Kidney epithelial cell (primary cell): ENCODE measurements around the gene KRTAP1-1. TPM values are rescaled to one million over a fixed set of nuclear protein-coding genes. Genes with fewer than 3 reads are reported as not detected.
"Not testable (repeated sequence)": the region's sequence is repeated elsewhere in the genome, so short reads cannot be mapped to it uniquely, and the experiment has no call there.

ENCODE experiments used
- DNase-seq: peaks from one replicate; pipeline ENCODE4 v3.0.0-alpha.2; 2010; ENCODE audit warnings: low read depth
- H3K27me3 ChIP-seq: 2 replicates; pipeline ENCODE4 v1.6.0; 2011; ENCODE audit warnings: low read length; ENCODE audit not compliant: control insufficient read depth, insufficient read depth
- H3K36me3 ChIP-seq: 2 replicates; pipeline ENCODE4 v1.5.1; 2011; ENCODE audit warnings: low read length; ENCODE audit not compliant: control insufficient read depth, insufficient read depth
- H3K4me3 ChIP-seq: 2 replicates; pipeline ENCODE4 v1.5.1; 2011; ENCODE audit warnings: low read depth, mild to moderate bottlenecking, control low read depth, low read length
- total RNA-seq: library from RNA; depleted of rRNA; stranded (reverse); fragments of >200 nt; gene quantifications from 2 replicates; pipeline ENCODE4 v1.2.3, GENCODE V29; 2015
- TF ChIP-seq, protein P1 (sequence below): IDR thresholded peaks from 2 replicates; pipeline ENCODE4 v1.5.1; 2011; ENCODE audit warnings: mild to moderate bottlenecking, moderate library complexity, low read length, control low read depth, inconsistent platforms; ENCODE audit not compliant: insufficient read depth, poor library complexity, severe bottlenecking

Gene KRTAP1-1
- total RNA-seq, 1 donor from 2014 or later = not detected

DNA sequence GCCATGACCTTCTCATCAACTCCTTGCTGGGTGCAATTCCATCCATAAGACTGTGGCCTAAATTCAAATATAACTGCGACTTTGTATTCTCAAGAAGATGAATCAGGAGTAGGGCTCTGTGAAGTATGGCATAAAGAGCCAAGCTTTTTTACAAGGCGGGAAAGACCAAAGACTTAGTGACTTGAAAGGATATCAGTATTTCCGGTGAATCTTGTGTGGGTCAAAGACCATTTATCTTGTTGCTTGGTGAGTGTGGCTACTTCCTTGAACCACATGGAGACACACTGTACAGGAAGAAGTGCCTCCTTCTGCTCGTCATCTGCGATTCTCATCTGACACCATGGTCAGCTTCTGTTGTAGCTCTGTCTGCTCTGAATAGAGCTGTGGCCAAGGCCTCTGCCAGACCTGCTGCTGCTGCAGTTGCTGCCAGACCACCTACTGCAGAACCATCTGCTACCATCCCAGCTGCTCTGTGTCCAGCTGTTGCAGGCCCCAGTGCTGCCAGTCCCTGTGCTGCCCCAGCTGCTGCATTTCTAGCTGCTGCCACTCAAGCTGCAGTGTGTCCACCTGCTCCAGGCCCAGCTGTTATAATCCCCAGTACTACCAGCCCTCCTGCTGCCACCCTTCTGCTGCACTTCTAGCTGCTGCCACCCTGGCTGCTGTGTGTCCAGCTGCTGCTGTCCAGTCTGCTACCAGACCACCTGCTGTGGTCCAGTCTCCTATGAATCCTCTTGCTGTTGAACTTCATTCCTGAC, 30.5 kb upstream of the KRTAP1-1 start:
- H3K4me3 ChIP-seq = no peak overlapping the region
- no peak for DNase-seq
- H3K27me3 ChIP-seq = no peaks in the 10 kb centered on the region
- TF ChIP-seq, protein P1, sequence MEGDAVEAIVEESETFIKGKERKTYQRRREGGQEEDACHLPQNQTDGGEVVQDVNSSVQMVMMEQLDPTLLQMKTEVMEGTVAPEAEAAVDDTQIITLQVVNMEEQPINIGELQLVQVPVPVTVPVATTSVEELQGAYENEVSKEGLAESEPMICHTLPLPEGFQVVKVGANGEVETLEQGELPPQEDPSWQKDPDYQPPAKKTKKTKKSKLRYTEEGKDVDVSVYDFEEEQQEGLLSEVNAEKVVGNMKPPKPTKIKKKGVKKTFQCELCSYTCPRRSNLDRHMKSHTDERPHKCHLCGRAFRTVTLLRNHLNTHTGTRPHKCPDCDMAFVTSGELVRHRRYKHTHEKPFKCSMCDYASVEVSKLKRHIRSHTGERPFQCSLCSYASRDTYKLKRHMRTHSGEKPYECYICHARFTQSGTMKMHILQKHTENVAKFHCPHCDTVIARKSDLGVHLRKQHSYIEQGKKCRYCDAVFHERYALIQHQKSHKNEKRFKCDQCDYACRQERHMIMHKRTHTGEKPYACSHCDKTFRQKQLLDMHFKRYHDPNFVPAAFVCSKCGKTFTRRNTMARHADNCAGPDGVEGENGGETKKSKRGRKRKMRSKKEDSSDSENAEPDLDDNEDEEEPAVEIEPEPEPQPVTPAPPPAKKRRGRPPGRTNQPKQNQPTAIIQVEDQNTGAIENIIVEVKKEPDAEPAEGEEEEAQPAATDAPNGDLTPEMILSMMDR = no peak
- no peaks in the 10 kb centered on the region for H3K36me3 ChIP-seq

DNA sequence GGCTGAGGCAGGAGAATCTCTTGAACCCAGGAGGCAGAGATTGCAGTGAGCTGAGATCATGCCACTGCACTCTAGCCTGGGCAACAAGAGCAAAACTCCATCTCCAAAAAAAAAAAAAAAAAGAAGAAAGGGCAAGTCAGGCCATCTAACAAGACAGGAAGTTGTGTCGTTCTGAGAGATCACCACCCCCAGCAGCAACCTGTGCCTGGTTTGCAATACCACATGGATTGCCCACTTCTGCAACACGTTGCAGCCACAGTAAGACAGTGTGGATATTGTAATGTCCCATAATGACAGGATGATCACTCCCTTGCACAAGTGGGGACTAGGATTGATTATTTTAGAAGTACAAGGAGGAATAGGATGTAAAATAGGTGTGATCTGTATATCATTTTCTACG, 27.8 kb upstream of the KRTAP1-1 start:
- no peak for DNase-seq
- TF ChIP-seq, protein P1 = no peak
- H3K36me3 ChIP-seq = no peaks in the 10 kb centered on the region

DNA sequence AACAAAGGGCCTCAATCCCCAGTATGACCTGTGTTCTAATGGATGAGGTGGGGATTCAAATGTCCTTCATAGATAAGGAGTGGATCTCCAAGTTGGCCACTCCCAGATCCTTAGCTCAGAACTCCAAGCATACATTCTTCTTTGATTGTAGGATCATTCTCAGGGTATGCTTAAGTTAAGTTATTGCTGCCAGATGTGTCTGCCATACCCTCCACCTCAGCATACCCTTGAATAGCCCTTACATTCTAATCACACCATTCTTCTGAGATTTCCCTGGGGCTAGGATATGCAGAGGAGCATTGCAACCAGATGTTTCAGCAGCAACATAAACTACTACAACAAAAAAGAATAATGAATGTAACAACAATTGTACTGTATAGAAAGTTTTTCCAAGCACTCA, 26.0 kb upstream of the KRTAP1-1 start:
- Histone ChIP-seq H3K36me3 (no peaks in the 10 kb centered on the region), H3K4me3 (no peak overlapping the region), H3K27me3 (no peaks in the 10 kb centered on the region)
- no peak for DNase-seq
- TF ChIP-seq, protein P1 = no peak

More for the DNA sequence above, 27.8 kb upstream of the KRTAP1-1 start:
- Histone ChIP-seq H3K27me3 (no peaks in the 10 kb centered on the region), H3K4me3 (no peak overlapping the region)

DNA sequence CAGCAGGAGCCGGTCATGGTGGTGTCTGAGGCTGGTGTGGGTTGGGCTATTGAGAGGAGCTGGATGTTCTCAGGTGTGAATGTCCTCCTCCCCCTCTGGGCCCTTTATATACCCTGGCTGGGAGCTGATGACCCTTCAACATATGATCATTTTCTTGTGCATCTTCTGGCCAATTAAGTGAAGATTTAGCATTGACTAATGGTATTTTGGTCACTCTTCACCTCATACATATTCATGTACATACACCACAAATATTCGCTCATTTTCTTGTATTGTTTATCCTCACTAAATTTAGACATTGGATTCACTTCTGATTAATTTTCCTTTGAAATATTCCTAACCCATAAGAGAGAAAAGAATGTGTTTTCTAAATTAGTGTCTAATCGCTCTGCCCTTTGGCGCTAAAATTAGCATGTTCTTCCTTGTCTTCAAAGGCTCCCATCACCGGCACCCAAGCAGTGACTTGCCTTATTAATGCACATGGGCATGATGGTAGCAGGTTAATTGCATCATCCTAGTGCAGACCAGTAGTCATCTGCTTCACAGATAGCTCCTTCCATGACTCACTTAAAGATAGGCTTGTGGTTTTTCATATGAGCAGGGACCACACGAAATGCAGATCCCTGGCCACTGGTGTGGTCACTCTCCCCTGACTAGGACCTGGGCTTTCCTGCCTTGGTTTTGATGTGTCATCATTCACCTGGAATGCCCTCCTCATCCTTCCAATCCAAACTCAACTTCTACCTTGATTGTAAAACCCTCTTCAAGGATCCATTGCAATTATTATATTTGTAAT, 24.8 kb upstream of the KRTAP1-1 start, which contains the start of gene KRTAP2-4:
KRTAP2-4 (minus strand) TSS at position 51 of the 796 bp plus-strand sequence; CDS start at position 17, 34 bp downstream.
- peak; percentile 87 for DNase-seq
- no peaks in the 10 kb centered on the region for H3K36me3 ChIP-seq
- H3K27me3 ChIP-seq = no peaks in the 10 kb centered on the region
- TF ChIP-seq, protein P1 = no peak
- H3K4me3 ChIP-seq = no peak within 1 kb of the TSS

DNA sequence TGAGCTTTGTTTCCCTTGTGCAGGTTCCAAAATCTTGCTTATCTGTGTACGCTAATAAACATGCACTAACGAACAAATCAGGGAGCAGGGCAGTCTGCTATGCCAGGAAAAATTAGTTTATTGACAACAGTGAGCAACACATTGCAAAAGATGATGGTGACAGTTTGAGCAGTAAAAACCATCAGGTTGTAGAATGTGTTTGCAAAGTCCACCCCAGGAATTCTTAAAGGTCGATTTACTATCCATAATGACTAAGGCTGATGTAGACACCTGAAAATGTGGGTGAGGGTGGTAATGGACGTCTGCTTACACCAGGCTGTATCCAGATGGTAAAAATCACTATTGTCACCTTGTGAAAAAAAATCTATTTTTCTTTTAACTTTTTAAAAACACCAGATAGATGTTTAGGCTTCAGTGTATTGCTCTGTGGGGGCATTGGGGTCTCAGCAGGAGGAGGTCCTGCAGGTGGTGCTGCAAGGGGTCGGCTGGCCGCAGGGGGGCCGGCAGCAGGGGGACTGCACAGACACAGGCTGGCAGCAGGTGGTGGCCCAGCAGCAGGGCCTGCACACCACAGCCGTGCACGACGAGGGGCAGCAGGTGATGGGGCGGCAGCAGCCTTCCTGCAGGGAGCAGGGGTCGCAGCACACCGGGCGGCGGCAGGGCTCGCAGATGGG, 23.9 kb upstream of the KRTAP1-1 start:
- not testable (repeated sequence) for H3K4me3 ChIP-seq, H3K27me3 ChIP-seq, DNase-seq, H3K36me3 ChIP-seq

DNA sequence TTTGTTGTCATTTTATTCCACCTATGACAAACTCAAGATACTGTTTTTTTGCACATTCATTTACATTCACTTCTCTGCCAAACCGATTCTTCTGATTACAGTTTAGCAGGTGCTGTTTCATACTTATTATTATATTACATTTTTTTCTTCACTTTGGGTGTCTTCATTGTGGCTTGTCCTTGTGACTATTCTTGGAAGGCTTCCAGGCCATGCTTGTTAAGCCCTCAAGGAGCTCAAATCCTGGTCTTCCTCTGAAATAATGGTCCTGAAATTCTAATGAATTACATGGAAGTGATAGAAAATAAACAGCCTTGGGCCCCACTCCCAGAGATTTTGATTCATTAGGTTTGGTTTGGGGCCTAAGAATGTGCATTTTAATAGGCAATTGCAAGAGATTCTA, 23.1 kb upstream of the KRTAP1-1 start:
- TF ChIP-seq, protein P1 = no peak
- Histone ChIP-seq H3K27me3 (no peaks in the 10 kb centered on the region), H3K36me3 (no peaks in the 10 kb centered on the region), H3K4me3 (no peak overlapping the region)
- no peak for DNase-seq
